KMS-11 (cell line): Measurements from ENCODE around the gene ECE1.
"Not testable (repeated sequence)": the region's sequence is repeated elsewhere in the genome, so short reads cannot be mapped to it uniquely, and the experiment has no call there.

Experiments
- H2AFZ ChIP-seq: fragments of 200-600 bp; sonication (generic); 2 replicates; pipeline ENCODE4 v1.6.1; 2016; ENCODE audit warnings: antibody characterized with exemption, mixed run types, low read depth
- H3K27ac ChIP-seq: fragments of 200-600 bp; sonication (generic); 2 replicates; pipeline ENCODE4 v1.6.1; 2016; ENCODE audit warnings: mild to moderate bottlenecking, mixed run types
- H3K27me3 ChIP-seq: fragments of 200-600 bp; sonication (generic); 2 replicates; pipeline ENCODE4 v1.6.1; 2017; ENCODE audit warnings: mild to moderate bottlenecking, low read depth, mixed run types, moderate library complexity; ENCODE audit not compliant: insufficient read depth
- H3K36me3 ChIP-seq: fragments of 200-600 bp; sonication (generic); 2 replicates; pipeline ENCODE4 v1.6.1; 2017; ENCODE audit warnings: mild to moderate bottlenecking, mixed run types; ENCODE audit not compliant: insufficient read depth
- H3K4me1 ChIP-seq: fragments of 200-600 bp; sonication (generic); 2 replicates; pipeline ENCODE4 v1.6.1; 2016; ENCODE audit warnings: mild to moderate bottlenecking, low read depth, mixed run types; ENCODE audit not compliant: poor library complexity, severe bottlenecking
- H3K4me2 ChIP-seq: fragments of 200-600 bp; sonication (generic); 2 replicates; pipeline ENCODE4 v1.7.0; 2016; ENCODE audit warnings: mild to moderate bottlenecking, mixed run types
- H3K4me3 ChIP-seq: fragments of 200-600 bp; sonication (generic); IDR thresholded peaks from 2 replicates; pipeline ENCODE4 v1.6.1; 2017; ENCODE audit warnings: low read depth, low read length, mixed read lengths; ENCODE audit not compliant: insufficient read depth
- H3K79me2 ChIP-seq: fragments of 200-600 bp; sonication (generic); 2 replicates; pipeline ENCODE4 v1.6.1; 2016; ENCODE audit warnings: low read depth, mixed run types; ENCODE audit not compliant: insufficient read depth
- H3K9ac ChIP-seq: fragments of 200-600 bp; sonication (generic); 2 replicates; pipeline ENCODE4 v1.6.1; 2016; ENCODE audit warnings: mild to moderate bottlenecking, mixed run types
- H4K20me1 ChIP-seq: fragments of 200-600 bp; sonication (generic); 2 replicates; pipeline ENCODE4 v1.6.1; 2016; ENCODE audit warnings: mild to moderate bottlenecking, mixed run types; ENCODE audit not compliant: insufficient read depth
- CTCF ChIP-seq: fragments of 200-600 bp; sonication (generic); conservative IDR thresholded peaks from 2 replicates; pipeline ENCODE4 v1.6.1; 2017; ENCODE audit warnings: low read depth, mild to moderate bottlenecking, antibody characterized with exemption, low read length, moderate library complexity, mixed read lengths

Gene ECE1

GRCh38 chr1:21182181-21182731 lies 108.0 kb downstream of the ECE1 start:
- Histone ChIP-seq H3K27ac (no peak overlapping the region), H2AFZ (no peak overlapping the region), H3K36me3 (no peaks in the 10 kb centered on the region), H3K4me1 (peaks cover 15% of the 10 kb centered on the region), H3K79me2 (no peaks in the 10 kb centered on the region), H4K20me1 (no peaks in the 10 kb centered on the region), H3K4me2 (no peak overlapping the region), H3K27me3 (no peaks in the 10 kb centered on the region), H3K9ac (no peak overlapping the region), H3K4me3 (no peak overlapping the region)
- TF ChIP-seq CTCF = no peak

GRCh38 chr1:21178271-21178670 lies 112.0 kb downstream of the ECE1 start:
- H3K27me3 ChIP-seq, H4K20me1 ChIP-seq, H3K27ac ChIP-seq, H2AFZ ChIP-seq, H3K9ac ChIP-seq, H3K4me2 ChIP-seq, H3K4me3 ChIP-seq, H3K36me3 ChIP-seq: not testable (repeated sequence)
- peaks cover 16% of the 10 kb centered on the region for H3K4me1 ChIP-seq
- H3K79me2 ChIP-seq = peaks cover 22% of the 10 kb centered on the region; the same call in 1 of the 2 replicates

GRCh38 chr1:21176586-21177555 lies 113.4 kb downstream of the ECE1 start, which contains the start of gene EIF4G3:
EIF4G3 (minus strand) TSS chr1:21176897; CDS start chr1:21002742, 174,155 bp downstream.
- no peaks in the 10 kb centered on the region for H3K27me3 ChIP-seq
- no peaks in the 10 kb centered on the region for H4K20me1 ChIP-seq

GRCh38 chr1:21175670-21176581 lies 114.3 kb downstream of the ECE1 start:
- Histone ChIP-seq H3K4me3 (peak overlapping the region; percentile 72), H3K27me3 (no peaks in the 10 kb centered on the region), H3K4me2 (peak overlapping the region; percentile 78), H3K79me2 (peaks cover 29% of the 10 kb centered on the region; the same call in 1 of the 2 replicates), H2AFZ (peak overlapping the region; percentile 68; the same call in 1 of the 2 replicates), H3K36me3 (no peaks in the 10 kb centered on the region), H3K4me1 (peaks cover 16% of the 10 kb centered on the region), H3K9ac (peak overlapping the region; percentile 80), H3K27ac (peak overlapping the region; percentile 14; the same call in 1 of the 2 replicates), H4K20me1 (no peaks in the 10 kb centered on the region)
- TF ChIP-seq CTCF = no peak

More at GRCh38 chr1:21176586-21177555, 113.4 kb downstream of the ECE1 start, which contains the start of gene EIF4G3:
- Histone ChIP-seq H3K4me2 (peak within 1 kb of the TSS; percentile 78), H3K27ac (peak within 1 kb of the TSS; percentile 73), H3K9ac (peak within 1 kb of the TSS; percentile 80), H2AFZ (peak within 1 kb of the TSS; percentile 83), H3K4me3 (peak within 1 kb of the TSS; percentile 72), H3K79me2 (peaks cover 28% of the 10 kb centered on the region; the same call in 1 of the 2 replicates), H3K4me1 (peaks cover 16% of the 10 kb centered on the region), H3K36me3 (no peaks in the 10 kb centered on the region)
- no peak for TF ChIP-seq CTCF
